SK-N-MC (cell line): ENCODE data around the gene ARHGEF28.

Source experiments
- DNase-seq: peaks from one replicate; pipeline ENCODE4 v3.0.0-alpha.2; 2011; ENCODE audit warnings: low read depth, low spot score
- H3K27ac ChIP-seq: fragments of 200-600 bp; sonication (generic); 2 replicates; pipeline ENCODE4 v1.5.1; 2016; ENCODE audit warnings: mixed run types
- H3K36me3 ChIP-seq: fragments of 200-600 bp; sonication (generic); 2 replicates; pipeline ENCODE4 v1.6.1; 2017; ENCODE audit warnings: antibody characterized with exemption, low read length, mixed read lengths; ENCODE audit not compliant: insufficient read depth
- H3K4me3 ChIP-seq: fragments of 200-600 bp; sonication (generic); 2 replicates; pipeline ENCODE4 v1.5.1; 2016
- H3K9ac ChIP-seq: fragments of 200-600 bp; sonication (generic); 2 replicates; pipeline ENCODE4 v1.8.0; 2017; ENCODE audit warnings: mixed run types, mixed read lengths; ENCODE audit not compliant: insufficient read length
- H3K9me3 ChIP-seq: fragments of 200-600 bp; sonication (generic); 2 replicates; pipeline ENCODE4 v1.6.1; 2017; ENCODE audit warnings: low read depth, mild to moderate bottlenecking, antibody characterized with exemption, low read length, moderate library complexity, mixed read lengths
- EZH2 ChIP-seq: fragments of 200-600 bp; sonication (generic); IDR thresholded peaks from one replicate; pipeline ENCODE4 v1.6.1; 2017; ENCODE audit warnings: antibody characterized with exemption
- FOXP2 ChIP-seq: optimal IDR thresholded peaks from 2 replicates; pipeline ENCODE3; 2011; ENCODE audit warnings: mild to moderate bottlenecking, moderate library complexity; ENCODE audit not compliant: insufficient read depth; ENCODE audit errors: extremely low read length, control extremely low read depth
- POLR2AphosphoS5 ChIP-seq: IDR thresholded peaks from 2 replicates; pipeline ENCODE4 v1.6.1; 2012; ENCODE audit warnings: mild to moderate bottlenecking, low read depth, low read length, borderline replicate concordance

Gene ARHGEF28

GRCh38 chr5:73830646-73831045, 204.7 kb downstream of the ARHGEF28 start:
- no peak overlapping the region for H3K27ac ChIP-seq
- no peak overlapping the region for H3K9ac ChIP-seq
- H3K36me3 ChIP-seq: no peaks in the 10 kb centered on the region
- TF ChIP-seq POLR2AphosphoS5 (no peak), EZH2 (no peak), FOXP2 (no peak)
- no peak for DNase-seq
- H3K9me3 ChIP-seq: no peaks in the 10 kb centered on the region
- H3K4me3 ChIP-seq: no peak overlapping the region

DNA sequence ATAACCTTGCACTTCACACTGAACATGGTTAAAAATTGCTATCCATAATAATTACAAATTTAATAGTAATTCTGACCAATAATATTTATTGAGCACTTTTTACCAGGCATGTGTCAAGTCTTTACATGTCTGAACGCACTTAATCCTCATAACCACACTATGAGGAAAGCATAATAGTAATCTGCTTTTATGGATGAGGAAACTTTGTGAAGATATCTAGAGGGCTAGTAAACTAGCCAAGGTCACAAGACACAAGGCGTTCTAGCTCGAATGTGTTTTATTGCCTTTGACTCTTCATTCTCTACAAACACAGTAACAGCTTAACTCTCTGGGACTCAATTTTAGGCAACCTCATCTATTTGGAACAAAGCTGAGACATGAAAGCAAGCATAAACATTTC, 205.1 kb downstream of the ARHGEF28 start:
- no peak overlapping the region for H3K9ac ChIP-seq
- H3K36me3 ChIP-seq: no peaks in the 10 kb centered on the region
- no peak overlapping the region for H3K27ac ChIP-seq
- no peak overlapping the region for H3K4me3 ChIP-seq
- TF ChIP-seq FOXP2 (no peak), POLR2AphosphoS5 (no peak), EZH2 (no peak)
- DNase-seq: no peak
- no peaks in the 10 kb centered on the region for H3K9me3 ChIP-seq

DNA sequence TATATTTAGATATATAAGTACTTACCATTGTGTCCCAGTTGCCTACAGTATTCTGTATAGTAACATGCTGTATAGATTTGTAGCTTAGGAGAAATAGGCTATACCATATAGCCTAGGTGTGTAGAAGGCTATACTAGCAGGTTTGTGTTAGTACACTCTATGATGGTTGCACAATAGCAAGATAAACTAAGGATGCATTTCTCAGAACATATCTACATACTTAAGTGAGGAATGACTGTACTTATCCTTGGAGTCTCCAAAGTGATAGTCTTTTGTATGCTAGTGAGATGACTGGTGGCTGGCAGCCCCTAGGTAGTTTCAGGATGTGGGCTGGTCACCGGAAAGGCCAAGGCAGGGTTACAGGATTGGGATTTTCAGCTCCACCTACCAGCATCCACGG, 208.7 kb downstream of the ARHGEF28 start:
- TF ChIP-seq FOXP2 (no peak), EZH2 (no peak), POLR2AphosphoS5 (no peak)
- no peak overlapping the region for H3K27ac ChIP-seq

GRCh38 chr5:73835726-73836125, 209.7 kb downstream of the ARHGEF28 start:
- no peak for DNase-seq
- Histone ChIP-seq H3K9ac (no peak overlapping the region), H3K36me3 (no peaks in the 10 kb centered on the region), H3K9me3 (no peaks in the 10 kb centered on the region), H3K4me3 (no peak overlapping the region), H3K27ac (no peak overlapping the region)
- TF ChIP-seq EZH2 (no peak), POLR2AphosphoS5 (no peak), FOXP2 (no peak)

More for the DNA sequence above, 208.7 kb downstream of the ARHGEF28 start:
- no peaks in the 10 kb centered on the region for H3K36me3 ChIP-seq
- H3K9ac ChIP-seq: no peak overlapping the region
- no peaks in the 10 kb centered on the region for H3K9me3 ChIP-seq
- DNase-seq: no peak
- H3K4me3 ChIP-seq: no peak overlapping the region

DNA sequence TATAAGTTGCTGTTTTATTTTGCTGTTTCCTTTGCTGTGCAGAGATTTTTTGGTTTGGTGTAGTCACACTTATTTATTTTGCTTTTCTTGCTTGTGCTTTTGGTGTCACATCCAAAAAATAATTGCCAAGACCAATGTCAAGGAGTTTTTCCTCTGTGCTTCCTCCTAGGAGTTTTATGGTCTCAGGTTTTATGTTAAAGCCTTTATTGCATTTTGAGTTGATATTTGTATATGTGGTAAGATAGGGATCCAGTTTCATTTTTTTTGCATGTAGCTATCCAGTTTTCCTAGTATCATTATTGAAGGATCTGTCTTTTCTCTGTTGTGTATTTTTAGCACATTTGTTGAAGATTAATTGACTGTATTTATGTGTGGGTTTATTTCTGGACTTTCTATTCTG, 210.6 kb downstream of the ARHGEF28 start:
- no peak overlapping the region for H3K27ac ChIP-seq
- H3K4me3 ChIP-seq: no peak overlapping the region
- no peaks in the 10 kb centered on the region for H3K36me3 ChIP-seq
- no peak for DNase-seq
- H3K9ac ChIP-seq: no peak overlapping the region
- TF ChIP-seq FOXP2 (no peak), POLR2AphosphoS5 (no peak)
- H3K9me3 ChIP-seq: no peaks in the 10 kb centered on the region

GRCh38 chr5:73838901-73839300, 212.9 kb downstream of the ARHGEF28 start:
- Histone ChIP-seq H3K9me3 (no peaks in the 10 kb centered on the region), H3K36me3 (no peaks in the 10 kb centered on the region), H3K4me3 (no peak overlapping the region), H3K27ac (no peak overlapping the region), H3K9ac (no peak overlapping the region)
- no peak for TF ChIP-seq EZH2
- no peak for TF ChIP-seq POLR2AphosphoS5
- no peak for TF ChIP-seq FOXP2
- no peak for DNase-seq

DNA sequence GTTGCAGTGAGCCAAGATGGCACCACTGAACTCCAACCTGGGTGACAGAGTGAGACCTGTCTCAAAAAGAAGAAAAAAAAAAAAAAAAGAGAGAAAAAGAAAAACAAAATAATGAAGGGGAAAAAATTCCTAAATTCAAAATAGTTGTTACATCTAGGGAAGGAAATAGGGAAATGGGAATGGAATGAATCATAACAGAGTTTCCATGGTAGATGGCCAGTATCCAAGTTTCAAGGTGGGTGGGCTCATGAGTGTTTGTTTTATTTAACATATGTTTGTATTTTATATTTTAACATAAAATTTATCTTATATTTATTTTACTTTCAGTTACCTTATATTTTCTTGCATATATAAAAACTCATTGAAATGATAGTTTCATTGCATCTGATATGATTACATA, 215.6 kb downstream of the ARHGEF28 start:
- H3K9me3 ChIP-seq: no peaks in the 10 kb centered on the region
- no peak overlapping the region for H3K4me3 ChIP-seq
- no peak overlapping the region for H3K27ac ChIP-seq
- H3K9ac ChIP-seq: no peak overlapping the region
- TF ChIP-seq POLR2AphosphoS5 (no peak), FOXP2 (no peak), EZH2 (no peak)
- H3K36me3 ChIP-seq: no peaks in the 10 kb centered on the region
- no peak for DNase-seq

- H3K9ac ChIP-seq: no peak overlapping the region
- H3K9me3 ChIP-seq: no peaks in the 10 kb centered on the region
- TF ChIP-seq EZH2: no peak
- no peak for TF ChIP-seq POLR2AphosphoS5
- TF ChIP-seq FOXP2: no peak
- H3K36me3 ChIP-seq: no peaks in the 10 kb centered on the region
- H3K27ac ChIP-seq: no peak overlapping the region
- H3K4me3 ChIP-seq: no peak overlapping the region
- no peak for DNase-seq
These were observed 218.2 kb downstream of the ARHGEF28 start for GRCh38 chr5:73844165-73844564.

GRCh38 chr5:73851471-73852181, 225.6 kb downstream of the ARHGEF28 start:
- Histone ChIP-seq H3K27ac (no peak overlapping the region), H3K4me3 (no peak overlapping the region), H3K9ac (no peak overlapping the region), H3K36me3 (no peaks in the 10 kb centered on the region), H3K9me3 (no peaks in the 10 kb centered on the region)
- no peak for DNase-seq
- TF ChIP-seq POLR2AphosphoS5 (no peak), FOXP2 (no peak), EZH2 (no peak)
